ENCODE results near the gene UBALD1.

- TF ChIP-seq CTCF (IDR thresholded peaks at IDR 0.05) (peak in 1 of 6 experiments; percentile 4), POLR2A (IDR thresholded peaks at IDR 0.05) (no peak)
These were observed 39.6 kb upstream of the UBALD1 start for GRCh38 chr16:4654011-4654963.
